ENCODE data around the gene CCNT2. TPM values are rescaled to one million over a fixed set of nuclear protein-coding genes. Genes with fewer than 3 reads are reported as not detected.
"Not testable (repeated sequence)": the region's sequence is repeated elsewhere in the genome, so short reads cannot be mapped to it uniquely, and the experiment has no call there.

The CCNT2 gene
- total and polyA plus RNA-seq, 12 donors, result 4.7 to 26.6 (median 21.0) TPM

- peaks cover 0 to 11% (median 0%) of the 10 kb centered on the region in 11 donors for H3K9me3 ChIP-seq
- no peak overlapping the region for H3K4me3 ChIP-seq
- WGBS, 2 donors, result 95 to 99% methylated on average over 2 of the region's 2 CpGs
- TF ChIP-seq CTCF (IDR thresholded peaks at IDR 0.05), result no peak
- intact Hi-C loops (cut with DNase I), result no loop called here
- H3K27ac ChIP-seq, result no peak overlapping the region
- no peaks in the 10 kb centered on the region for H3K4me1 ChIP-seq
- H3K27me3 ChIP-seq, result no peaks in the 10 kb centered on the region
- ATAC-seq, result no peak
- H3K36me3 ChIP-seq, result no peaks in the 10 kb centered on the region
- DNase-seq, result no peak
These were observed 13.5 kb upstream of the CCNT2 start for GRCh38 chr2:134905168-134905567.

- DNase-seq, result no peak
- H3K27ac ChIP-seq, result no peak overlapping the region
- no peaks in the 10 kb centered on the region for H3K4me1 ChIP-seq
- peaks cover 0 to 11% (median 0%) of the 10 kb centered on the region in 11 donors for H3K9me3 ChIP-seq
- TF ChIP-seq CTCF (IDR thresholded peaks at IDR 0.05), result no peak
- H3K36me3 ChIP-seq, result no peaks in the 10 kb centered on the region
- intact Hi-C loops (cut with DNase I), result no loop called here
- no peaks in the 10 kb centered on the region for H3K27me3 ChIP-seq
- 79% methylated on average over 2 of the region's 2 CpGs for WGBS, 2 donors
- H3K4me3 ChIP-seq, result no peak overlapping the region
- ATAC-seq, result no peak
These were observed 11.9 kb upstream of the CCNT2 start for GRCh38 chr2:134906726-134907125.

- ATAC-seq; H3K27me3 ChIP-seq; H3K4me3 ChIP-seq; H3K27ac ChIP-seq; H3K36me3 ChIP-seq; intact Hi-C loops (cut with DNase I); H3K4me1 ChIP-seq; DNase-seq: not testable (repeated sequence)
- 86 to 87% methylated on average over 1 of the region's 1 CpG for WGBS, 2 donors
- peaks cover 0 to 11% (median 0%) of the 10 kb centered on the region in 11 donors for H3K9me3 ChIP-seq
These were observed 11.0 kb upstream of the CCNT2 start for GRCh38 chr2:134907441-134908116.

- WGBS, 2 donors, result 87% methylated on average over 2 of the region's 2 CpGs
- intact Hi-C loops (cut with DNase I), result no loop called here
- no peak for TF ChIP-seq CTCF (IDR thresholded peaks at IDR 0.05)
- ATAC-seq (no peak), DNase-seq (no peak)
- H3K4me1 ChIP-seq, result no peaks in the 10 kb centered on the region
- H3K9me3 ChIP-seq, result peaks cover 0 to 21% (median 0%) of the 10 kb centered on the region in 11 donors
- no peaks in the 10 kb centered on the region for H3K27me3 ChIP-seq
- H3K36me3 ChIP-seq, result no peaks in the 10 kb centered on the region
- no peak overlapping the region for H3K27ac ChIP-seq
- H3K4me3 ChIP-seq, result no peak overlapping the region
These were observed 7.7 kb upstream of the CCNT2 start for GRCh38 chr2:134910763-134911399.

GRCh38 chr2:134911400-134911785 lies 7.2 kb upstream of the CCNT2 start:
- Histone ChIP-seq H3K36me3 (no peaks in the 10 kb centered on the region), H3K4me1 (no peaks in the 10 kb centered on the region), H3K9me3 (peaks cover 0 to 21% (median 0%) of the 10 kb centered on the region in 11 donors), H3K27me3 (no peaks in the 10 kb centered on the region), H3K27ac (no peak overlapping the region), H3K4me3 (no peak overlapping the region)
- TF ChIP-seq CTCF (IDR thresholded peaks at IDR 0.05), result no peak
- DNase-seq, result no peak
- WGBS, 2 donors, result 90 to 97% methylated on average over 3 of the region's 3 CpGs
- no peak for ATAC-seq
- intact Hi-C loops (cut with DNase I), result no loop called here

Measured in heart right ventricle (tissue), 16 donors.